Measurements from ENCODE around the gene NBPF1.
"Not testable (repeated sequence)": the region's sequence is repeated elsewhere in the genome, so short reads cannot be mapped to it uniquely, and the experiment has no call there.

- not testable (repeated sequence) for TF ChIP-seq CTCF (IDR thresholded peaks at IDR 0.05 in 2 of 3, conservative IDR thresholded peaks at IDR 0.05 in 1 of 3; ENCODE audit: borderline replicate concordance in 1 of 3, insufficient read depth in 1 of 3, low read depth in 2 of 3, low read length in 2 of 3); EZH2 (IDR thresholded peaks at IDR 0.05); POLR2A (IDR thresholded peaks at IDR 0.05; ENCODE audit: borderline replicate concordance, extremely low read depth, insufficient read depth, insufficient read length); EZH2phosphoT487 (IDR thresholded peaks at IDR 0.05; ENCODE audit: borderline replicate concordance); TCF7L2 (IDR thresholded peaks at IDR 0.05; ENCODE audit: borderline replicate concordance, extremely low read depth, insufficient read depth, insufficient read length); MAX (IDR thresholded peaks at IDR 0.05); FOSL1 (IDR thresholded peaks at IDR 0.05; ENCODE audit: low read depth)
- TF ChIP-seq, protein P1, sequence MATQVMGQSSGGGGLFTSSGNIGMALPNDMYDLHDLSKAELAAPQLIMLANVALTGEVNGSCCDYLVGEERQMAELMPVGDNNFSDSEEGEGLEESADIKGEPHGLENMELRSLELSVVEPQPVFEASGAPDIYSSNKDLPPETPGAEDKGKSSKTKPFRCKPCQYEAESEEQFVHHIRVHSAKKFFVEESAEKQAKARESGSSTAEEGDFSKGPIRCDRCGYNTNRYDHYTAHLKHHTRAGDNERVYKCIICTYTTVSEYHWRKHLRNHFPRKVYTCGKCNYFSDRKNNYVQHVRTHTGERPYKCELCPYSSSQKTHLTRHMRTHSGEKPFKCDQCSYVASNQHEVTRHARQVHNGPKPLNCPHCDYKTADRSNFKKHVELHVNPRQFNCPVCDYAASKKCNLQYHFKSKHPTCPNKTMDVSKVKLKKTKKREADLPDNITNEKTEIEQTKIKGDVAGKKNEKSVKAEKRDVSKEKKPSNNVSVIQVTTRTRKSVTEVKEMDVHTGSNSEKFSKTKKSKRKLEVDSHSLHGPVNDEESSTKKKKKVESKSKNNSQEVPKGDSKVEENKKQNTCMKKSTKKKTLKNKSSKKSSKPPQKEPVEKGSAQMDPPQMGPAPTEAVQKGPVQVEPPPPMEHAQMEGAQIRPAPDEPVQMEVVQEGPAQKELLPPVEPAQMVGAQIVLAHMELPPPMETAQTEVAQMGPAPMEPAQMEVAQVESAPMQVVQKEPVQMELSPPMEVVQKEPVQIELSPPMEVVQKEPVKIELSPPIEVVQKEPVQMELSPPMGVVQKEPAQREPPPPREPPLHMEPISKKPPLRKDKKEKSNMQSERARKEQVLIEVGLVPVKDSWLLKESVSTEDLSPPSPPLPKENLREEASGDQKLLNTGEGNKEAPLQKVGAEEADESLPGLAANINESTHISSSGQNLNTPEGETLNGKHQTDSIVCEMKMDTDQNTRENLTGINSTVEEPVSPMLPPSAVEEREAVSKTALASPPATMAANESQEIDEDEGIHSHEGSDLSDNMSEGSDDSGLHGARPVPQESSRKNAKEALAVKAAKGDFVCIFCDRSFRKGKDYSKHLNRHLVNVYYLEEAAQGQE (IDR thresholded peaks at IDR 0.05; ENCODE audit: low read depth), result not testable (repeated sequence)
Observed at GRCh38 chr1:16545682-16546095, 67.7 kb downstream of the NBPF1 start.
